ENCODE results near the gene ESF1.

- TF ChIP-seq POLR2A (IDR thresholded peaks at IDR 0.05) (no peak), CTCF (IDR thresholded peaks at IDR 0.05) (no peak)
Measured at GRCh38 chr20:13778827-13779226, 5.9 kb downstream of the ESF1 start.
